HCT116 (cell line): ENCODE data around the gene VIT.

ENCODE experiments used
- EZH2 ChIP-seq: fragments of 200-600 bp; sonication (generic); IDR thresholded peaks from 2 replicates; pipeline ENCODE4 v1.6.1; 2017; ENCODE audit warnings: antibody characterized with exemption, mixed run types
- POLR2AphosphoS5 ChIP-seq: IDR thresholded peaks from 2 replicates; pipeline ENCODE4 v1.6.1; 2011; ENCODE audit warnings: mild to moderate bottlenecking, low read depth, low read length, moderate library complexity
- TF ChIP-seq, protein P1 (sequence below): IDR thresholded peaks from 2 replicates; pipeline ENCODE4 v1.6.1; 2012; ENCODE audit warnings: low read depth
- TF ChIP-seq, protein P2 (sequence below), 3 experiments: fragments of 200-600 bp in 1 of 3; sonication (generic) in 1 of 3; IDR thresholded peaks in 2 of 3; conservative IDR thresholded peaks in 1 of 3; 2 replicates each; pipeline ENCODE4 v1.5.1; 2012 to 2017; ENCODE audit warnings: low read depth in 2 of 3, low read length in 2 of 3, antibody characterized with exemption in 1 of 3, borderline replicate concordance in 1 of 3, control low read depth in 1 of 3, mild to moderate bottlenecking in 1 of 3, mixed read lengths in 1 of 3, mixed run types in 1 of 3, moderate library complexity in 1 of 3; ENCODE audit not compliant: insufficient read depth in 1 of 3
- TF ChIP-seq, protein P3 (sequence below): IDR thresholded peaks from 2 replicates; pipeline ENCODE4 v1.6.1; 2012

DNA sequence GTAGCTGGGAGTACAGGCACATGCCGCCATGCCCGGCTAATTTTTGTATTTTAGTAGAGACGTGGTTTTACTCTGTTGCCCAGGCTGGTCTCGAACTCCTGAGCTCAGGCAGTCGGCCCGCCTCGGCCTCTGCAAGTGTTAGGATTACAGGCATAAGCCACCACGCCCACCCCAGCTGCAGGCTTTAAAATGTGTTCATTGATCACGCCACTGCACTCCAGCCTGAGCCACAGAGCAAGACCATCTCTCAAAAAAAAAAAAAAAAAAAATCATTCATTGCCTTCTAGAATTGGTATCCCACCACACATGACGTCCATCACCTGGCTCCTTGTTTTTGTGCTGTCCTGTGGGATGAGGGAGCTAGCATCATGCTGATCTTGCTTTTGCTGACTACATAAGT, 127.4 kb downstream of the VIT start:
- TF ChIP-seq, protein P1, sequence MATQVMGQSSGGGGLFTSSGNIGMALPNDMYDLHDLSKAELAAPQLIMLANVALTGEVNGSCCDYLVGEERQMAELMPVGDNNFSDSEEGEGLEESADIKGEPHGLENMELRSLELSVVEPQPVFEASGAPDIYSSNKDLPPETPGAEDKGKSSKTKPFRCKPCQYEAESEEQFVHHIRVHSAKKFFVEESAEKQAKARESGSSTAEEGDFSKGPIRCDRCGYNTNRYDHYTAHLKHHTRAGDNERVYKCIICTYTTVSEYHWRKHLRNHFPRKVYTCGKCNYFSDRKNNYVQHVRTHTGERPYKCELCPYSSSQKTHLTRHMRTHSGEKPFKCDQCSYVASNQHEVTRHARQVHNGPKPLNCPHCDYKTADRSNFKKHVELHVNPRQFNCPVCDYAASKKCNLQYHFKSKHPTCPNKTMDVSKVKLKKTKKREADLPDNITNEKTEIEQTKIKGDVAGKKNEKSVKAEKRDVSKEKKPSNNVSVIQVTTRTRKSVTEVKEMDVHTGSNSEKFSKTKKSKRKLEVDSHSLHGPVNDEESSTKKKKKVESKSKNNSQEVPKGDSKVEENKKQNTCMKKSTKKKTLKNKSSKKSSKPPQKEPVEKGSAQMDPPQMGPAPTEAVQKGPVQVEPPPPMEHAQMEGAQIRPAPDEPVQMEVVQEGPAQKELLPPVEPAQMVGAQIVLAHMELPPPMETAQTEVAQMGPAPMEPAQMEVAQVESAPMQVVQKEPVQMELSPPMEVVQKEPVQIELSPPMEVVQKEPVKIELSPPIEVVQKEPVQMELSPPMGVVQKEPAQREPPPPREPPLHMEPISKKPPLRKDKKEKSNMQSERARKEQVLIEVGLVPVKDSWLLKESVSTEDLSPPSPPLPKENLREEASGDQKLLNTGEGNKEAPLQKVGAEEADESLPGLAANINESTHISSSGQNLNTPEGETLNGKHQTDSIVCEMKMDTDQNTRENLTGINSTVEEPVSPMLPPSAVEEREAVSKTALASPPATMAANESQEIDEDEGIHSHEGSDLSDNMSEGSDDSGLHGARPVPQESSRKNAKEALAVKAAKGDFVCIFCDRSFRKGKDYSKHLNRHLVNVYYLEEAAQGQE = no peak
- TF ChIP-seq, protein P2, sequence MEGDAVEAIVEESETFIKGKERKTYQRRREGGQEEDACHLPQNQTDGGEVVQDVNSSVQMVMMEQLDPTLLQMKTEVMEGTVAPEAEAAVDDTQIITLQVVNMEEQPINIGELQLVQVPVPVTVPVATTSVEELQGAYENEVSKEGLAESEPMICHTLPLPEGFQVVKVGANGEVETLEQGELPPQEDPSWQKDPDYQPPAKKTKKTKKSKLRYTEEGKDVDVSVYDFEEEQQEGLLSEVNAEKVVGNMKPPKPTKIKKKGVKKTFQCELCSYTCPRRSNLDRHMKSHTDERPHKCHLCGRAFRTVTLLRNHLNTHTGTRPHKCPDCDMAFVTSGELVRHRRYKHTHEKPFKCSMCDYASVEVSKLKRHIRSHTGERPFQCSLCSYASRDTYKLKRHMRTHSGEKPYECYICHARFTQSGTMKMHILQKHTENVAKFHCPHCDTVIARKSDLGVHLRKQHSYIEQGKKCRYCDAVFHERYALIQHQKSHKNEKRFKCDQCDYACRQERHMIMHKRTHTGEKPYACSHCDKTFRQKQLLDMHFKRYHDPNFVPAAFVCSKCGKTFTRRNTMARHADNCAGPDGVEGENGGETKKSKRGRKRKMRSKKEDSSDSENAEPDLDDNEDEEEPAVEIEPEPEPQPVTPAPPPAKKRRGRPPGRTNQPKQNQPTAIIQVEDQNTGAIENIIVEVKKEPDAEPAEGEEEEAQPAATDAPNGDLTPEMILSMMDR (IDR thresholded peaks at IDR 0.05 in 2 of 3, conservative IDR thresholded peaks at IDR 0.05 in 1 of 3; ENCODE audit: borderline replicate concordance in 1 of 3, insufficient read depth in 1 of 3, low read depth in 2 of 3, low read length in 2 of 3) = no peak
- TF ChIP-seq POLR2AphosphoS5 (no peak), EZH2 (no peak)
- TF ChIP-seq, protein P3, sequence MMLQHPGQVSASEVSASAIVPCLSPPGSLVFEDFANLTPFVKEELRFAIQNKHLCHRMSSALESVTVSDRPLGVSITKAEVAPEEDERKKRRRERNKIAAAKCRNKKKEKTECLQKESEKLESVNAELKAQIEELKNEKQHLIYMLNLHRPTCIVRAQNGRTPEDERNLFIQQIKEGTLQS = no peak
